DOHH2 (cell line): ENCODE measurements around the gene FAP.

ENCODE experiments used
- H3F3A ChIP-seq: fragments of 200-600 bp; sonication (generic), shearing (Covaris generic); 2 replicates; pipeline ENCODE4 v1.6.0; 2016; ENCODE audit warnings: antibody characterized with exemption, mild to moderate bottlenecking; ENCODE audit not compliant: control insufficient read depth, insufficient read depth
- H3K27ac ChIP-seq: fragments of 200-600 bp; sonication (generic); 2 replicates; pipeline ENCODE4 v1.5.1; 2014; ENCODE audit warnings: low read depth, mild to moderate bottlenecking, low read length, moderate library complexity
- H3K27me3 ChIP-seq: fragments of 200-600 bp; sonication (generic); 2 replicates; pipeline ENCODE4 v1.6.1; 2014; ENCODE audit warnings: mild to moderate bottlenecking, low read length, mixed read lengths; ENCODE audit not compliant: control insufficient read depth
- H3K36me3 ChIP-seq: fragments of 200-600 bp; sonication (generic); 2 replicates; pipeline ENCODE4 v1.6.1; 2014; ENCODE audit warnings: mild to moderate bottlenecking, low read length, moderate library complexity, mixed read lengths; ENCODE audit not compliant: control insufficient read depth
- H3K4me1 ChIP-seq: fragments of 200-600 bp; sonication (generic); 2 replicates; pipeline ENCODE4 v1.6.1; 2014; ENCODE audit warnings: mild to moderate bottlenecking, low read length, mixed read lengths; ENCODE audit not compliant: control insufficient read depth
- H3K4me2 ChIP-seq: fragments of 200-600 bp; sonication (generic); 2 replicates; pipeline ENCODE4 v1.6.0; 2014; ENCODE audit warnings: mild to moderate bottlenecking, low read length, moderate library complexity
- H3K4me3 ChIP-seq: fragments of 200-600 bp; sonication (generic); 2 replicates; pipeline ENCODE4 v1.5.1; 2014; ENCODE audit warnings: mild to moderate bottlenecking, low read length, mixed read lengths
- H3K79me2 ChIP-seq: fragments of 200-600 bp; sonication (generic); 2 replicates; pipeline ENCODE4 v1.6.1; 2014; ENCODE audit warnings: mild to moderate bottlenecking, low read length, mixed read lengths; ENCODE audit not compliant: control insufficient read depth
- H3K9me2 ChIP-seq: fragments of 200-600 bp; sonication (generic); replicated peaks from 2 replicates; pipeline ENCODE4 v1.6.1; 2014; ENCODE audit warnings: mild to moderate bottlenecking, low read length, mixed read lengths; ENCODE audit not compliant: control insufficient read depth
- H3K9me3 ChIP-seq: fragments of 200-600 bp; sonication (generic); 2 replicates; pipeline ENCODE4 v1.6.1; 2014; ENCODE audit warnings: antibody characterized with exemption, low read length, mixed read lengths; ENCODE audit not compliant: control insufficient read depth, insufficient read depth
- H4K20me1 ChIP-seq: fragments of 200-600 bp; sonication (generic); 2 replicates; pipeline ENCODE4 v1.6.0; 2014; ENCODE audit warnings: low read depth, mild to moderate bottlenecking, antibody characterized with exemption, low read length, moderate library complexity; ENCODE audit not compliant: control insufficient read depth, insufficient read depth
- EZH2phosphoT487 ChIP-seq: fragments of 200-600 bp; sonication (generic); IDR thresholded peaks from 2 replicates; pipeline ENCODE4 v1.6.1; 2017; ENCODE audit warnings: borderline replicate concordance, mild to moderate bottlenecking, antibody characterized with exemption, low read length, moderate library complexity, mixed read lengths
- TF ChIP-seq, protein P1 (sequence below): fragments of 200-600 bp; sonication (generic); IDR thresholded peaks from one replicate; pipeline ENCODE4 v1.5.1; 2014; ENCODE audit warnings: antibody characterized with exemption, mild to moderate bottlenecking, low read depth, low read length; ENCODE audit not compliant: poor library complexity, severe bottlenecking

Gene FAP

DNA sequence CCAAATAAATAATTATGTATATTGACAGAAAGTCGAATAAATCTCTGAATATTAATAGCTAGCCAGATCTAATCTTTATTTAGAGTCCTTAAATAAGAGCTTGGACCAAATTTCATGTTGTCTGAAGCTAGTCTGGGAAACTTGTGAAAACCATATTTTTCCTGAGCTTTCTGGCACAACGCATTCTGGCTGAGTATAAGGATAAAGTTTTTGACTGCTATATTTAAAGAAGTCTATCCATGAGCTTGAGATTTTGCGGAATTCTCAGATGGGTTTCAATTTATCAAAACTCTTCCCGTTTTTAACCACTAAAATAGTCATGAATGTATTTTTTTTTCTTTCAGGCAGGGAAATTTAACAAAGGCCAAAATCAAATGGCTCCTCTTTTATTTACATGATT is 23.8 kb downstream of the FAP start:
- Histone ChIP-seq H3K36me3 (no peaks in the 10 kb centered on the region), H3K9me2 (no peaks in the 10 kb centered on the region), H4K20me1 (no peaks in the 10 kb centered on the region), H3K27me3 (no peaks in the 10 kb centered on the region), H3K4me3 (no peak overlapping the region), H3K4me1 (no peaks in the 10 kb centered on the region), H3K27ac (no peak overlapping the region), H3K4me2 (no peak overlapping the region), H3K9me3 (no peaks in the 10 kb centered on the region), H3K79me2 (no peaks in the 10 kb centered on the region), H3F3A (no peaks in the 10 kb centered on the region)
- TF ChIP-seq, protein P1, sequence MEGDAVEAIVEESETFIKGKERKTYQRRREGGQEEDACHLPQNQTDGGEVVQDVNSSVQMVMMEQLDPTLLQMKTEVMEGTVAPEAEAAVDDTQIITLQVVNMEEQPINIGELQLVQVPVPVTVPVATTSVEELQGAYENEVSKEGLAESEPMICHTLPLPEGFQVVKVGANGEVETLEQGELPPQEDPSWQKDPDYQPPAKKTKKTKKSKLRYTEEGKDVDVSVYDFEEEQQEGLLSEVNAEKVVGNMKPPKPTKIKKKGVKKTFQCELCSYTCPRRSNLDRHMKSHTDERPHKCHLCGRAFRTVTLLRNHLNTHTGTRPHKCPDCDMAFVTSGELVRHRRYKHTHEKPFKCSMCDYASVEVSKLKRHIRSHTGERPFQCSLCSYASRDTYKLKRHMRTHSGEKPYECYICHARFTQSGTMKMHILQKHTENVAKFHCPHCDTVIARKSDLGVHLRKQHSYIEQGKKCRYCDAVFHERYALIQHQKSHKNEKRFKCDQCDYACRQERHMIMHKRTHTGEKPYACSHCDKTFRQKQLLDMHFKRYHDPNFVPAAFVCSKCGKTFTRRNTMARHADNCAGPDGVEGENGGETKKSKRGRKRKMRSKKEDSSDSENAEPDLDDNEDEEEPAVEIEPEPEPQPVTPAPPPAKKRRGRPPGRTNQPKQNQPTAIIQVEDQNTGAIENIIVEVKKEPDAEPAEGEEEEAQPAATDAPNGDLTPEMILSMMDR: no peak
- TF ChIP-seq EZH2phosphoT487: no peak

DNA sequence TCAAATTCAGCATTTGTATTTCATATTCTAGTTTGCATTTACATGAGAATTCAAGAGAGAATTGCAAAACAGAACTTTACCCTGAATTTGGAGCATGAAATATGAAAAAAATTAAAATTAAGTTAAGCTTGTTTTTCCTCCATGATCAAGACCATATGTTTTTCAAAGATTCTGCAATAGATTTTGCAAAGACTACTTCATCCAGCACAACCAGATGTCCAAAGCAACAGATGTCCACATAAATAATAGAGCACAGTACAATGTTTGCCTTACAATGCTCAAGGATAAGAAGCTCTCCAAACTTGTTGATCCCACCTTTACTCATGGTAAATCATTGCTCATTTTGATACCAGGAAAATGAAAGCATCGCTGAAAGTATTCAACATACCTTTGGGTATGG is 25.6 kb downstream of the FAP start:
- no peaks in the 10 kb centered on the region for H4K20me1 ChIP-seq
- no peak overlapping the region for H3K4me2 ChIP-seq
- no peaks in the 10 kb centered on the region for H3K9me3 ChIP-seq
- H3K9me2 ChIP-seq: no peaks in the 10 kb centered on the region
- H3F3A ChIP-seq: no peaks in the 10 kb centered on the region
- no peak for TF ChIP-seq EZH2phosphoT487
- TF ChIP-seq, protein P1: no peak
- H3K27me3 ChIP-seq: no peaks in the 10 kb centered on the region
- no peaks in the 10 kb centered on the region for H3K4me1 ChIP-seq
- H3K36me3 ChIP-seq: no peaks in the 10 kb centered on the region
- no peak overlapping the region for H3K4me3 ChIP-seq
- no peak overlapping the region for H3K27ac ChIP-seq
- H3K79me2 ChIP-seq: no peaks in the 10 kb centered on the region

DNA sequence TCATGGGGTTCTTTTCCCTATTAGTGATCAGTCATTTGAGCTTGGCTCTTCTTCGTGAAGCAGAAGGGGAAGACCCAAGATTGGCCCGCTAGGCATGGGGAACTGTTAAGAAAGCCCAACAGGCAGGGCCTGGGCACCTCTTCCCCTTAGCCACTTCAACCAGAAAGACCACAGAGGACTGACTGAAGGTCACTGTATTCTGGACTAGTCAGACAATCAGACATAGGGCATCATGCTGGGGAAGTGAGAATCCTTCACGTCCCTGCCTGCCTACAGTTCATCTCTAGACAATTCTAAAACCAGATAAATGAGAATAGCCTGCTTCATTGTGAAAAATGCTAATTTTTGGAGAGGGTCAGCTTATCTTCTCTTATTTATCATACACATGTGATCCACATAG is 28.1 kb downstream of the FAP start:
- H3K9me3 ChIP-seq: no peaks in the 10 kb centered on the region
- H3K4me1 ChIP-seq: no peaks in the 10 kb centered on the region
- no peaks in the 10 kb centered on the region for H3F3A ChIP-seq
- no peaks in the 10 kb centered on the region for H4K20me1 ChIP-seq
- H3K4me3 ChIP-seq: no peak overlapping the region
- H3K79me2 ChIP-seq: no peaks in the 10 kb centered on the region
- H3K27ac ChIP-seq: no peak overlapping the region
- no peaks in the 10 kb centered on the region for H3K36me3 ChIP-seq
- no peaks in the 10 kb centered on the region for H3K9me2 ChIP-seq
- H3K27me3 ChIP-seq: no peaks in the 10 kb centered on the region
- TF ChIP-seq EZH2phosphoT487: no peak
- TF ChIP-seq, protein P1: no peak
- H3K4me2 ChIP-seq: no peak overlapping the region

- no peak overlapping the region for H3K4me3 ChIP-seq
- H3K4me1 ChIP-seq: no peaks in the 10 kb centered on the region
- no peak for TF ChIP-seq EZH2phosphoT487
- TF ChIP-seq, protein P1: no peak
- H3K9me2 ChIP-seq: no peaks in the 10 kb centered on the region
- H3F3A ChIP-seq: no peaks in the 10 kb centered on the region
- no peak overlapping the region for H3K27ac ChIP-seq
- no peaks in the 10 kb centered on the region for H3K36me3 ChIP-seq
- H3K27me3 ChIP-seq: no peaks in the 10 kb centered on the region
- H3K79me2 ChIP-seq: no peaks in the 10 kb centered on the region
- H3K9me3 ChIP-seq: no peaks in the 10 kb centered on the region
- no peaks in the 10 kb centered on the region for H4K20me1 ChIP-seq
- H3K4me2 ChIP-seq: no peak overlapping the region
These were observed 30.9 kb downstream of the FAP start for GRCh38 chr2:162212366-162212765.
